HG02852 (cell line): ENCODE results near the gene LYL1.

Experiments
- ATAC-seq: cut with Tn5 transposase; IDR thresholded peaks from one replicate; pipeline ENCODE4 v1.9.1; 2021; ENCODE audit warnings: mild to moderate bottlenecking, moderate library complexity; ENCODE audit not compliant: unreplicated experiment

The LYL1 gene

GRCh38 chr19:13077240-13077639 lies 25.4 kb downstream of the LYL1 start:
- ATAC-seq, result no peak

- no peak for ATAC-seq
Measured at GRCh38 chr19:13076787-13077186, 25.9 kb downstream of the LYL1 start.

- no peak for ATAC-seq
Measured at GRCh38 chr19:13076320-13076719, 26.3 kb downstream of the LYL1 start.

GRCh38 chr19:13074378-13074777 lies 28.3 kb downstream of the LYL1 start:
- no peak for ATAC-seq

- ATAC-seq, result no peak
Measured at GRCh38 chr19:13073263-13073662, 29.4 kb downstream of the LYL1 start.

- ATAC-seq, result no peak
Measured at GRCh38 chr19:13072188-13072908, 30.3 kb downstream of the LYL1 start.

GRCh38 chr19:13071444-13072187 lies 31.0 kb downstream of the LYL1 start:
- ATAC-seq, result no peak

- ATAC-seq, result no peak
Measured at GRCh38 chr19:13070425-13071140, 32.1 kb downstream of the LYL1 start.

- ATAC-seq, result no peak
Measured at GRCh38 chr19:13069415-13070359, 33.0 kb downstream of the LYL1 start.

- ATAC-seq, result no peak
Measured at GRCh38 chr19:13068085-13068846, 34.4 kb downstream of the LYL1 start.

- ATAC-seq, result no peak
Measured at GRCh38 chr19:13066933-13067807, 35.5 kb downstream of the LYL1 start.

- no peak for ATAC-seq
Measured at GRCh38 chr19:13066226-13066625, 36.4 kb downstream of the LYL1 start.

GRCh38 chr19:13064092-13064489 lies 38.6 kb downstream of the LYL1 start:
- ATAC-seq, result no peak

- no peak for ATAC-seq
Measured at GRCh38 chr19:13063461-13064091, 39.1 kb downstream of the LYL1 start.

GRCh38 chr19:13062317-13062716 lies 40.3 kb downstream of the LYL1 start:
- no peak for ATAC-seq

- no peak for ATAC-seq
Measured at GRCh38 chr19:13060964-13061927, 41.4 kb downstream of the LYL1 start.

GRCh38 chr19:13060233-13060963 lies 42.3 kb downstream of the LYL1 start:
- ATAC-seq, result no peak
